Mesothelial cell of epicardium (in vitro differentiated cells): ENCODE measurements around the gene SCN4A. TPM values are rescaled to one million over a fixed set of nuclear protein-coding genes. Genes with fewer than 3 reads are reported as not detected.

Source experiments
- DNase-seq, 2 experiments: peaks; one replicate each; pipeline ENCODE4 v3.0.0; 2021; ENCODE audit warnings: low spot score in 2 of 2; ENCODE audit not compliant: unreplicated experiment in 2 of 2
- H3K27ac Mint-ChIP-seq: 2 replicates; pipeline ENCODE4 v1.8.0; 2021; ENCODE audit warnings: mixed read lengths
- H3K27me3 Mint-ChIP-seq: 2 replicates; pipeline ENCODE4 v1.8.0; 2021; ENCODE audit warnings: low read depth, mixed read lengths
- H3K36me3 Mint-ChIP-seq: 2 replicates; pipeline ENCODE4 v1.8.0; 2021; ENCODE audit warnings: mixed read lengths
- H3K4me1 Mint-ChIP-seq: 2 replicates; pipeline ENCODE4 v1.8.0; 2021; ENCODE audit warnings: mixed read lengths
- H3K4me3 Mint-ChIP-seq: 2 replicates; pipeline ENCODE4 v1.8.0; 2021; ENCODE audit warnings: mild to moderate bottlenecking, moderate library complexity, mixed read lengths
- H3K9me3 Mint-ChIP-seq: 2 replicates; pipeline ENCODE4 v1.8.0; 2021; ENCODE audit warnings: mixed read lengths
- CTCF ChIP-seq: fragments of 200-600 bp; sonication (generic); IDR thresholded peaks from one replicate; pipeline ENCODE4 v1.5.0; 2021; ENCODE audit warnings: antibody characterized with exemption; ENCODE audit not compliant: unreplicated experiment
- total RNA-seq: library from RNA; stranded (reverse); gene quantifications from 3 replicates; pipeline ENCODE4 v1.2.1, GENCODE V29; 2021

SCN4A gene
- total RNA-seq, 1 donor from 2014 or later: 0.51 TPM

DNA sequence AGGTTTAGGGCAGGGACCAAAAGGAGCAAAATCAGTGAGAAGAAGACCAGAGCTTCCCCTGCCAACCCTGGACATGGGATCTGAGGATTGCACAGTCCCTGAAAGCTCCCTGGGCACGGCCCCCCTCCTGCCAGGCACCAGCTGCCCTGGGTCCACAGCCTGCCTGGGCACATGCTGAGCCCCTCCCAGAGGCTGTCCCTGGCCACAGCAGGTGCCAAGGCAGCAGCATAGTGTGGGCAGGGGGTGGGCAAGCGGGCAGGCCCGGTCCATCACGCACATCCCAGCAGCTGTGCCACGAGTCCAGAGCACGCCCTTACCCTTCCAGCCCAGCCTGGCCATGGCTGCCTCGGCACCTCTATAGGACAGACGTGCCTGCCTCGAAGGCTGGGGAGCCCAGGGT, 12.7 kb downstream of the SCN4A start:
- Mint-ChIP-seq H3K4me3 (no peak overlapping the region), H3K27me3 (peaks cover 38% of the 10 kb centered on the region), H3K4me1 (peaks cover 3% of the 10 kb centered on the region), H3K9me3 (no peaks in the 10 kb centered on the region), H3K27ac (no peak overlapping the region), H3K36me3 (no peaks in the 10 kb centered on the region)
- DNase-seq: no peak
- no peak for TF ChIP-seq CTCF

DNA sequence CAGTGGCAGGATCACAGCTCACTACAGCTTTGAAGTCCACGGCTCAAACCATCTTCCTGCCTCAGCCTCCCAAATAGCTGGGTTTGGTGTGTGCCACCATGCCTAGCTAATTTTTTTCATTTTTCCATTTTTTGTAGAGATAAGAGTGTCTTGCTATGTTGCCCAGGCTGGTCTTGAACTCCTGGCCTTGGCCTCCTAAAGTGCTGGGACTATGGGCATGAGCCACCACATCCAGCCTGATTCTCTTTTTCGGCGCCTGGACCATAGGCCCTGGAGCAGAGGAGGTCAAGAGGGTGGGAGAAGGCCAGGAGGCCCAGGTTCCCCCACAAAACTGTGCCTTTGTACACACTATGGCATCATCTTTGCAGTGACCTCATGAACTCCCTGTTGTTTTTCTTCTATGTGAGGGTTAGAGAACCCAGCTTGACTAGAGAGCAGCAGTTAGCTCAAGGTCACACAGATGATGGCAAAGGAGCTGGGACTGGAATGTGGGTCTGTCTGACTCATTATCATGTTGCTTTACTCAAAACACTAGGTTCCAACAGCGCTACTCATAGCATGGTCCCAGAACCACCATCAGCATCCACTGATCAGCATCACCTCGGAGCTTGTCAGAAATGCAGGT, 16.3 kb downstream of the SCN4A start:
- Mint-ChIP-seq H3K27me3 (peaks cover 27% of the 10 kb centered on the region), H3K36me3 (no peaks in the 10 kb centered on the region), H3K4me1 (peaks cover 5% of the 10 kb centered on the region), H3K4me3 (no peak overlapping the region), H3K9me3 (no peaks in the 10 kb centered on the region), H3K27ac (no peak overlapping the region)
- DNase-seq: no peak
- TF ChIP-seq CTCF: no peak

DNA sequence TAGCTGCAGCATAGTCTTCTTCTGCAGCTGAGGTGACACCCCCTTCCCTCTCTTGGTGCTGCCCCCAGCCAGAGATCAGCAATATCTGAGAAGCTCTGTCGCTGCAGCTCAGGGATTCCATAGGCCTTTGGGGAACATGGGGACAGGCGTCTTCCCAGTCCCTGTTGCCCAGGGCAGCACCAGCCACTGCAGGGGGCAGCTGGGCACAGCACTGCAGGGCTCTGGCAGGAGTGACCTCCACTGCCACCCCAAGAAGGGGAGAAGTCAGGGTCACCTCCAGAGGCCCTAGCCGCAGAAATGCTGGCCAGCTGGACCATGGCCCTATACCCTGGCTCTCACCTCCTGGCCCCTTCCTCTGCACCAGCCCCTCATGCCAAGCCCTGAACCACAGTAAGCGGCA, 16.9 kb downstream of the SCN4A start:
- Mint-ChIP-seq H3K4me1 (peaks cover 4% of the 10 kb centered on the region), H3K36me3 (no peaks in the 10 kb centered on the region), H3K4me3 (no peak overlapping the region), H3K9me3 (no peaks in the 10 kb centered on the region), H3K27me3 (peaks cover 26% of the 10 kb centered on the region), H3K27ac (no peak overlapping the region)
- no peak for TF ChIP-seq CTCF
- DNase-seq: no peak

DNA sequence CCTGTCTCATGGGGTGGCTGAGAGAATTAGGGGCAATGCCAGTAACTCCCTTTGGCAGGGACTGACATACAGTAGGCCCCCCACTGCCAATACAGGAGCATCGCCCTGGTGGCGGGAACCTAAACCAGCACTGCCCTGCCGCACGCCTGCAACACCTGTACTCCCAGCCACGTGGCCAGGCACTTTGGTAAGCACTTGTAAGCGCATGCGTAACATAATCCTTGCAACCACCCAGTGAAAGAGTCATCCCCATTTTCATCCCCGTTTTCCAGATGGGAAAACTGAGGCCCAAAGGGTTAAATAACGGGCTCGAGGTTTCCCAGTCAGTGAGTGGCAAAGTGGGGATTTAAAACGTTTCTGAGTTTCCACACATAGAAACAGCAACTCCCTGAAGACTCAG, 17.5 kb downstream of the SCN4A start:
- no peaks in the 10 kb centered on the region for H3K9me3 Mint-ChIP-seq
- peaks cover 21% of the 10 kb centered on the region for H3K27me3 Mint-ChIP-seq
- no peak for TF ChIP-seq CTCF
- no peaks in the 10 kb centered on the region for H3K36me3 Mint-ChIP-seq
- no peak overlapping the region for H3K27ac Mint-ChIP-seq
- H3K4me1 Mint-ChIP-seq: peaks cover 4% of the 10 kb centered on the region
- DNase-seq: no peak
- no peak overlapping the region for H3K4me3 Mint-ChIP-seq

- Mint-ChIP-seq H3K36me3 (no peaks in the 10 kb centered on the region), H3K27ac (no peak overlapping the region), H3K9me3 (no peaks in the 10 kb centered on the region), H3K4me3 (no peak overlapping the region), H3K27me3 (peaks cover 16% of the 10 kb centered on the region), H3K4me1 (peaks cover 4% of the 10 kb centered on the region)
- DNase-seq: no peak
- no peak for TF ChIP-seq CTCF
Observed at GRCh38 chr17:63954402-63955063, 18.2 kb downstream of the SCN4A start.
